GM12875 (cell line): ENCODE measurements around the gene DIDO1.

ENCODE experiments used
- H3K4me3 ChIP-seq: one replicate; pipeline ENCODE4 v1.5.1; 2011; ENCODE audit warnings: low read depth, low read length, control low read depth
- TF ChIP-seq, protein P1 (sequence below): IDR thresholded peaks from 2 replicates; pipeline ENCODE4 v1.5.1; 2011; ENCODE audit warnings: low read depth, mild to moderate bottlenecking, control low read depth, inconsistent platforms, low read length, moderate library complexity, borderline replicate concordance; ENCODE audit not compliant: insufficient read depth

DIDO1 gene

DNA sequence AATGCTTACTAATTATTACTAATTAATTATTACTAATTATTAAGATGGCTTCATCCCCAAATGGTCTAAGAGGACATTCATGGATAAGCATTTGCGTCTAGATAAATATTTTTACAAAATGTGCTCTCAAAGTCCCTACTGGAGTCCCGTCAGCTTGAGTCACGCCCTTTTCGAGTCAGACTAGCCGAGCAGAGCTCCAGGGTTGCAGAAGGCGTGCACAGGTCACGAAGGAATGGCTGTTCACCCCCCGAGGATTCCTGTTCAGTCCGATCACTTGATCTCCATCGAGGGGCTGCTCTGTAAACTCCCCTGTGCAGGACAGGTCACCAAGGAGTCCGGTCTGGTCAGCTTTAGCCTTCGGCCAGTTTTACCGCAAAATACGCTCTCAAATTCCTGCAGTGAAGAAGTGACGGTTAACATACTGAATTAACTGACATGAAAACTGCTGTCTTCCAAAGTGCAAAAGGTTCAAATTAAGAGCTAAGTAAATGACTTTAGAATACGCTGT lies 84.5 kb downstream of the DIDO1 start:
- TF ChIP-seq, protein P1, sequence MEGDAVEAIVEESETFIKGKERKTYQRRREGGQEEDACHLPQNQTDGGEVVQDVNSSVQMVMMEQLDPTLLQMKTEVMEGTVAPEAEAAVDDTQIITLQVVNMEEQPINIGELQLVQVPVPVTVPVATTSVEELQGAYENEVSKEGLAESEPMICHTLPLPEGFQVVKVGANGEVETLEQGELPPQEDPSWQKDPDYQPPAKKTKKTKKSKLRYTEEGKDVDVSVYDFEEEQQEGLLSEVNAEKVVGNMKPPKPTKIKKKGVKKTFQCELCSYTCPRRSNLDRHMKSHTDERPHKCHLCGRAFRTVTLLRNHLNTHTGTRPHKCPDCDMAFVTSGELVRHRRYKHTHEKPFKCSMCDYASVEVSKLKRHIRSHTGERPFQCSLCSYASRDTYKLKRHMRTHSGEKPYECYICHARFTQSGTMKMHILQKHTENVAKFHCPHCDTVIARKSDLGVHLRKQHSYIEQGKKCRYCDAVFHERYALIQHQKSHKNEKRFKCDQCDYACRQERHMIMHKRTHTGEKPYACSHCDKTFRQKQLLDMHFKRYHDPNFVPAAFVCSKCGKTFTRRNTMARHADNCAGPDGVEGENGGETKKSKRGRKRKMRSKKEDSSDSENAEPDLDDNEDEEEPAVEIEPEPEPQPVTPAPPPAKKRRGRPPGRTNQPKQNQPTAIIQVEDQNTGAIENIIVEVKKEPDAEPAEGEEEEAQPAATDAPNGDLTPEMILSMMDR = no peak
- H3K4me3 ChIP-seq = no peak overlapping the region

DNA sequence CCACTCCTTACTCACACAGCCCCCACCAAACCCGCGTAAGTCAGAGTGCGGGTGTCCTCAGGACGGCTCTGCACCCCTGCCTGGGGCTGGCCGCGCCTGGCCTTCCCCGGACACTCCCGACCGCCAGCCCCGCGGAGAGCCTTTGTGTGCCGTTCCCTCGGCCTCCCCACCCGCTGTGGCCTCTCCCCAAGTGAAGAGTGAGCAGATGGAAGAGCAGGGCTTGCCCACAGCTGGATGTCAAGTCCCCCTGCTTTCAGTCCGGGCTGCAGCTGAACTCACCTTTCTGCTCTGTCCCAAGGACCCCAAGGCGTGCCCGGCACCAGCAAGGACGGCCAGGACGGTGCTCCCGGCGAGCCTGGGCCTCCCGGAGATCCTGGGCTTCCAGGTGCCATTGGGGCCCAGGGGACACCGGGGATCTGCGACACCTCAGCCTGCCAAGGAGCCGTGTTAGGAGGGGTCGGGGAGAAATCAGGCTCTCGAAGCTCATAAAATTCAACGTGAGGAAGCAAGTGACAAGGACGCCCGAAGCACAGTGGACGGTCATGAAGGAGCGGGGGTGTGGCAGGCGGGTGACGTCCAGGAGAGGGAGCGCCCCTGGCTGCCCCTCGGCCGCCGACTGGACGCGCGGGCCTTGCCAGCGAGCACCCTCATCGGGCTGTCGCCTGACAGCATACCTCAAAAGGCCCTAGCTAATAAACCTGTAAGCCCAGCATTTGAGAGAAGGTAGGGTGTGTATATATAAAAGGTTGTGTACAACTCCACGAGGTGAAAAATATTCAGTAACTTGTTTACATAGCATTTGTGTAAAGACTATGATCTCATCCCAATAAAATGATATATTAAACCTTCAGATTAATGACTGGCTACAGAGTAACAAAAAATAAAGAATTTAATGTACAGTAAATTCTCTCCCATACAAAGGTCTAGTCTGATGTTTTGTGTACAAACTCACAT lies 85.8 kb downstream of the DIDO1 start:
- TF ChIP-seq, protein P1 = no peak
- H3K4me3 ChIP-seq = no peak overlapping the region

DNA sequence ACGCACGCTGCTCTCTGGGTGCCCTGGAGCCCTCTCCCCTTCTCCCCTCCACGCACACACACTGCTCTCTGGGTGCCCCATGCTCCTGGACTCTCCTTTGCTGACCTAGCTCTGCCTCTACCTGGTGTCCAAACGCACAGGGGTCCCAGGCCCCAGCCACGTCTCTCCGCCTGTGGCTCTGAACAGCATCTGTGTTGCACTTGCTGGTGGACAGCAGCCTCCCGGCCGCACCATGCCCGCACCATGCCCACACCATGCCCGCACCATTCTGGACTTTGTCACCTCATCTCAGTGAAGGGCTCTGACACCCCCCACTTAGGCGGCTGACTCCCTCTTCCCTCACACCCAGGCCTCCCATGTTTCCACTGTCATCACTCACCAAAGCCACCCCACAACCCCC lies 86.5 kb downstream of the DIDO1 start:
- no peak overlapping the region for H3K4me3 ChIP-seq
- TF ChIP-seq, protein P1 = no peak

DNA sequence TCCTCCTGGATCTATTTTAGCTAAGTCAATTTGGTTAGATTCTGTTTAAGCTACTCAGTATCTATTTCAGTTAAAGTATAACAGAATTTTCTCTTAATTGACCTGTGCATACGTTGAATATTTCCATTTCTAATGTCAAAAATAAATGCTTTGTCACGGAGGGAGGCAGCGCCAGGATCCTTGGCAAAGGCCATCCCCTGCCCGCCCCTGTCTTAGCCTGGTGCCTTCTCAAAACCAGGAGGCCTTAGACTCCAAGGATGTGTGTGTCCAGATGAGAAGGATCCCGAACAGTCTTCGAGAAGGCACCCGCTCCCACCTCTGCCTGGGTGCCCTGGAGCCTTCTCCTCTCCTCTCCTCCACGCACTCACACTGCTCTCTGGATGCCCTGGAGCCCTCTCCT lies 87.0 kb downstream of the DIDO1 start:
- no peak overlapping the region for H3K4me3 ChIP-seq
- TF ChIP-seq, protein P1 = no peak

DNA sequence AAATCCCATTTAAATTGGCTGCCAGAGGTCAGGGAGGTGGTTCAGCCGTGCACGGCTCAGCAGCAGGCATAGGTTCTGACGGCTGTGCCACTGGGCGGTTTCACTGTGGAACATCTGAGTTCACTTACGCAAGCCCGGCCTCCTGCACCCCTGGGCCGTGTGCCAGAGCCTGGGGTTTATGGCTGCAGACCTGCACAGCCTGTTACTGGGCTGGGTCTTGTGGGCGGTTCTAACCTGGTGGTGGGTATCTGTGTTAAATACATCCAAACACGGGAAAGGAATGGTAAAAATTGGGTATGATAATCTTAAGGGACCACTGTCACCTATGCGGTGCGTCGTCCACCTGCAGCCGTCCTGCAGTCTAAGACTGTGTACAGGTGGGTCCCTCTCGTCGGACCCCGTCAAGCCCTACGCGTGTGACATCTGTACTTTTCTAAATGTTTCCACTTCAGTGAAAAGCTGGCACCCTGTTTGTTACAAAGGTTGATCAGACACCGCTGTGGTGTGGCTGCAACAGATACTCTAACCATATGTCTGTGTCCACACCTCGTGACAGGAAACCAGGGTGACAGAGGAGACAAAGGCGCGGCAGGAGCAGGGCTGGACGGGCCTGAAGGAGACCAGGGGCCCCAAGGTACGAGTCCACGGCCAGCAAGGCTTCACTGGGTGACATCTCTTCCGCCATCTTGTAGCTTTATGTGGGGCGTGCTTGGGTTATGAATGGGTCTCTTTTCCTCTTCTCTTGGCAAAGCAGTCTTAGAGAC lies 88.0 kb downstream of the DIDO1 start:
- TF ChIP-seq, protein P1 = no peak

DNA sequence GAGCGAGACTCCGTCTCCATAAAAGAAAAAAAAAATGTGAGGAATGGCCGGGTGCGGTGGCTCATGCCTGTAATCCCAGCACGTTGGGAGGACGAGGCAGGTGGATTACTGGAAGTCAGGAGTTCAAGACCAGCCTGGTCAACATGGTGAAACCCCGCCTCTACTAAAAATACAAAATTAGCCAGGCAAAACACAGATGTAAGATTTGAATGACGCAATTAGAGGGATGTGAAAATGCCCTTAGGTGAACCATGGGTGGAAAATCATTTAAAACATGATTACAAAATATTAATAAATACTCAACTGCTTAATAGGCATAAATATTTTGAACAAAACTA lies 88.5 kb downstream of the DIDO1 start:
- TF ChIP-seq, protein P1 = no peak
- no peak overlapping the region for H3K4me3 ChIP-seq

More for the DNA sequence above, 88.0 kb downstream of the DIDO1 start:
- H3K4me3 ChIP-seq = no peak overlapping the region

DNA sequence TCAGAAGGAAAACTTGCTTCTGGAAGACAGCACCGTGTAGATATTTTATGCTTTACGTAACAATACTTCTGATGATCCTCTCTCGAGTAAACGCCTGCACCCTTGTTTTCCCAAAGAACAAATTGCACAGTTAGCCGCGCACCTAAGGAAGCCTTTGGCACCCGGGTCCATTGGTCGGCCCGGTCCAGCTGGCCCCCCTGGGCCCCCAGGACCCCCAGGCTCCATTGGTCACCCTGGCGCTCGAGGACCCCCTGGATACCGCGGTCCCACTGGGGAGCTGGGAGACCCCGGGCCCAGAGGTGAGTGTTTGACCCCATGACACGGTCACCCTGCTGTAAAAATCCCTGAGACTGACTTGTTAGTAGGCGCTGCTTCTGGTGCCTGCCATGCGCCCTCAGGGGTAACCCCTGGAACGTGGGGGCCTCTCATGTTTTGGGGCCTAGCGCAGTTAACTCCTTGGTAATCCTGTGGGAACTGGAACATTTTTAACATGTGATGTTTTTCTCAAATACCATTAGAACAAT lies 89.3 kb downstream of the DIDO1 start:
- H3K4me3 ChIP-seq = no peak overlapping the region

More for the DNA sequence above, 89.3 kb downstream of the DIDO1 start:
- TF ChIP-seq, protein P1 = no peak
